GM19468 (cell line): ENCODE data around the gene LARGE1.

Experiments used
- ATAC-seq: cut with Tn5 transposase; IDR thresholded peaks from one replicate; pipeline ENCODE4 v1.9.1; 2021; ENCODE audit warnings: mild to moderate bottlenecking, moderate library complexity, moderate number of reproducible peaks; ENCODE audit not compliant: unreplicated experiment; ENCODE audit errors: extremely low read depth

The LARGE1 gene

DNA sequence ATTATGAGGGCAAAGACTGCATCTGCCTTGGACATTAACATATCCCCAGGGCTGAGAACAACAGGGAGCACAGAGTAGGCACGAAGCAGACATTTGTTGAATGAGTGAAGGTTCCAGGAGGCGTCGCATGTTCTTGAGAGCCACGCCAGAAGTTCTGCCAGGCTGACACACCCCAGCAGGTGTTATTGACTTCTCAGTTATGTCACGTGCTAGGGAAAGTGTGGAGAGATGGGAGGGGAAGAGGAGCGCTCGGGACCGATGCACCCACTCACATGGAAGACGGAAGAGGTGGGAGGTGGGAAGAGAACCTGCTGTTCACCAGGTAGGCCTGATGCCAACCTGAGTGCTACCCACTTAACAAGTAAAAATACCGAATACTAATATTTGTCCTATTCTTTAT lies 232.8 kb downstream of the LARGE1 start:
- no peak for ATAC-seq

- no peak for ATAC-seq
These were observed 236.2 kb downstream of the LARGE1 start for GRCh38 chr22:33684087-33684486.

DNA sequence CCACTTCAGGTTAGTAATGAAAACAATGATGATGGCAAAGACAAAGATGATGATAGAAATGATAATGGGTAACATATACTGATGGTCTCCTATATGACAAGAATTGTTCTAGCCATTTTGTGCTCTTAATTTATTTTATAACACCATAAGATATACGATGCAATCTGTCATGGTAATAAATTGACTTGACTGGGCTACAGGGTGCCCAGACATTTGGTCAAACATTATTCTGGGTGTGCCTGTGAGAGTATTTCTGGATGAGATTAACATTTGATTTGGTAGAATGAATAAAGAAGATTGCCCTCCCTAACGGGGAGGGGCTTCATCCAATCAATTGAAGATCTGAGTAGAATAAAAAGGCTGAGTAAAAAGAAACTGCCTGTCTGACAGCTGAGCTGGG lies 237.3 kb downstream of the LARGE1 start:
- no peak for ATAC-seq

GRCh38 chr22:33680632-33681031 lies 239.6 kb downstream of the LARGE1 start:
- no peak for ATAC-seq

DNA sequence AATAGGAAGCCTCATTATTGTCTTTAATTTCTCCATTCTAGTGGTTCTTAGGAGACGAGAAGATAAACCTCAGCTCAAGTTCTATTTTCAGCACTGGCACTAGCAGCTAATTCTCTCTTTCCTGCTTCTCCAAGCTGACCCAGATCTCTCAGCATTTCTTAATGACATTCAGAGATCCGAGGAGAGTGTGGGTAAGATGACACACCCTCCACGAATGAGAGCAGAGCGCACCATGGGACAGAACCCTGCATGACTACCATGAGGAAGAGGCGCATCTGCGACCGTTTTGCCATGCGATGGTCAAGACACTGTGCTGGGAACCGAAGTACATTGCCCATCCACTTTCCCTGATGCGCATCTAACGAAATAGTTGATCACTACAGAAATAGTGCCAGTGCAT lies 241.8 kb downstream of the LARGE1 start:
- ATAC-seq, result no peak

DNA sequence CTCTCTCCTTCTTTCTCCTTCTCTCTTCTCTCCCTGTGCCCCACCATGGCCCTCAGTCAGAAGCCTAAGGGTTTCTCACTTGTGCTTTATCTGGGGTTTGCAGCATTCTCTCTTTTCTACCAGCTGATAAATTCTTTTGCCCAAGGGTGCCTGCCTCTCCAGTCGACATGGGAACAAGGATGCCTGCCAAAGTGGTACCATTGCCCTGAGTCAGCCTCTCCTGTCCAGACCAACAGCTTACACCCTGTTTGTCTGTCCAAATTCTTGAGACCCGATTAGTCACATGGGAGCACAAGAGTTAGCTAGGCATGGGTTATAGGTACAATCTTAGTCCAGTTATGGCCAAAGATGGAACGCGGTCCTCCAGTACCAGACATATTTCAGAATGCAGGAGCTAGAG lies 242.7 kb downstream of the LARGE1 start:
- no peak for ATAC-seq

DNA sequence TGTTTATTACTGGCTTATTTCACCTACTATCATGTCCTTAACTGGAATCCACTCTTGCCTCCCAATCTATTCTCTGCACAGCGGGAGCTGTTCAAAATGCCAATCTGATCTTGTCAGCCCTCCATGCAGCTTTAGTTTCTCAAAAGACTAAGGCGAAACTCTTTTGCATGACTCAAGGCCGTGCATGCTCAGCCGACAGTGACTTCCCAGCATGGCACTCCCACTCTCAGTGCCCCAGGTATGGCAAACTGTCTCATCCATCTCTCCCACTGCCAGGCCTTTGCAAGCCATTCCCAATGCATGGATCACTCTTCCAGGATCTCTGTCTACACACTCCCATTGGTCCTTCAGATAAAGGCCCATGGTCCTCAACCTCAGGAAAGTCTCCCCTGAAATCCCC lies 245.9 kb downstream of the LARGE1 start:
- no peak for ATAC-seq

GRCh38 chr22:33669746-33670145 lies 250.5 kb downstream of the LARGE1 start:
- no peak for ATAC-seq

DNA sequence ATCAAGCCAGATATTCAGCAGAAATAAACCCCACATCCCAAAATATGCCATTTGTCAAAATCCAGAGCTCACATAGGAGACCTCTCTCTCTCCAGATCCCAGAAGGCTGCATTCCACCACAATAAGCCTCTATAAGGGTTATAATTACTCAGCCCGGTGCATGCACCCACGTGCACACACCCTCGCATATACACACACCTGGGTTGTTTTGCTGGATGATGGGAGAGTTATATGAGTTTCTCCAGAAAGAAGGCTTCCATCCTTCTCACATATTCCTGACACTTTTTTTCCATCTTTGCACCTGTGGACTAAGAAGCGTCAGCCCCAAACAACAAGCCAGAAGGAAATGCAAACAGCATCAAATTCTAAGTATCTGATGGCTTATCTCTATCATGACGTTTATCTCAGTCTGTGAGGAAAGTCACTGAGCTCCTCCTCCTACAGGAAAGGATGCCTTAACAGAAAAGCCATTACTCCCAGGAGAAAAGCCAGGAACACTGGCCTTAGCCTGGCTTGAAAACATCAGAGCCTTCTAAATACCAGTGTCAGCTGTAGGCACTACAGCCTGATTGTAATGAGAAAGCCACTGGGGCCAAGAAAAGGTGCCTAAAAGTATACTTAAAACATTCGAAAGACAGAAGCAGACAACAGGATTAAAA lies 253.2 kb downstream of the LARGE1 start:
- no peak for ATAC-seq

GRCh38 chr22:33666279-33666960 lies 253.9 kb downstream of the LARGE1 start:
- no peak for ATAC-seq

GRCh38 chr22:33659448-33659847 lies 260.8 kb downstream of the LARGE1 start:
- no peak for ATAC-seq

DNA sequence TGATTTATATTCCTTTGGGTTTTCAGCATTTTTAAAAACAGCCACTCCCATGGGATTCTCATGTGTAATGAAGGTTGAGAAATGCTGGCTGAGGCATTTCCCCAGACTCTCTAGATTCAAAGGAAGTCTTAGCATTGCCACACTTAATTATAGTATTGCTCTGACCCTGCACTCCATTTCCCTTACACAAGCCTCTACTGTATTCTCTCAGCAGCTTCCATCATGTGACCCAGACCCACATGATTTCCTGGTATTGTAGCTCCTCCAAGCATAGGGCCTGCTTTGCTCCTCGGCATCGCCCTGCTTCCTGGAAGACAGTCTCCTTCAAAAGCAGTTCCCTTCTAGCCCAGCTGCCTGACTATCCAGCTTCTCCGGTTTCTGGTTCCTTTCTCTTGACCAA lies 261.5 kb downstream of the LARGE1 start:
- no peak for ATAC-seq

DNA sequence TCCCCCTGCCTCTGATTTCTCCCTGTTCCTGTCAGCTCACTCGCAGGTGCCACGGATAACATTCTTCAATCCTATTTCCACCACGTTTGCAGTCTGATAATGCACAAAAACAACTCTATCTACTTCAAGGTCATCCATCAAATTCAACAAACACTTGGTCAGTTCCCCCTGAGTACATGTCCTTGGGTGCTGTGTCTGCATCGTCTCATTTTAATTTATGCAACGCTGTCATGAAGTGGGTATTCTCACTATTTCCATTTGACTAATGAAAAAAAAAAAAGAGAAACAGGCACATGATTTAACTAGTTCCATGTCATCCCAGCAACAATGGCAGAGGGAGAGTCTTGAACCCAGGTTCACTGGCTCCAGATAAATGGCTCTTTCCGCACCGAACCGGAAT lies 262.6 kb downstream of the LARGE1 start:
- no peak for ATAC-seq

DNA sequence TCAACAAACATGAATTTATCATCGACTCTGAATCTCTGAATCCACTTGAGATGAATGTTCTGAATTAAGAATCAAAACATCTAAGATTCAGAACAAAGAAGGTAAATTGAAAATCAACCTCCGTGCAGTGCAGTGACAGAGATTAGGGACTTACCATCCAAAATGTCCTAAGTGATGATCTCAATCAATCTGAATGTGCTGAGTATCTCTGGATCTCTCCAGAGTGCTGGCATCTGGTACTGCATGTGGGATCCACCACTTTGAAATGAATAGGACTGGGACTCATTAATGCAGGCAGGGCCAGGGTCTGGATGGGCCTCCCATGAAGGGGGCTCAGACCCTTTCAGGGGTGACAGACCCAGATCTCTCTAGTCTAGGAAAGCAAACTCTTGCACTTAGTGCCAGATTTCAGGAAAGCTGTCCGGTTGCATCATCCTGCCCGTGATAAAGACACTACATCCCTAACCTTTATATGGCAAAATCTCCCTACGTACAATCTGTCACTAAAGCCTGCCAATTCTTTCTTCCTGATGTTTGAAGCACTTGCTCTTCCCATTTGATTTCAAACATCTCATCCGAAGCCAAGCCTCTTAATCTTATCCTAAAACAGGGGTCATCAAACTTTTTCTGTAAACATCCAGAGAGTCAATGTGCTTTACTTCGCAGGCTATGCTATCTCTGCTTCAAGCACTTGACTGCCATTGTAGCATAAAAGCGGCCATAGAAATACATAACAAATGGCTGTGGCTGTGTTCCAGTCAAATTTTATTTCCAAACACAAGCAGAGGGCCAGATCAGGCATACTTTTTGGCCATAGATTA lies 263.3 kb downstream of the LARGE1 start:
- no peak for ATAC-seq

GRCh38 chr22:33654173-33654895 lies 265.9 kb downstream of the LARGE1 start:
- ATAC-seq, result no peak

- ATAC-seq, result no peak
These were observed 266.7 kb downstream of the LARGE1 start for GRCh38 chr22:33653532-33654063.

- ATAC-seq, result no peak
These were observed 267.7 kb downstream of the LARGE1 start for GRCh38 chr22:33652615-33653014.

GRCh38 chr22:33650244-33650643 lies 270.0 kb downstream of the LARGE1 start:
- no peak for ATAC-seq

- ATAC-seq, result no peak
These were observed 271.8 kb downstream of the LARGE1 start for GRCh38 chr22:33648478-33648877.

DNA sequence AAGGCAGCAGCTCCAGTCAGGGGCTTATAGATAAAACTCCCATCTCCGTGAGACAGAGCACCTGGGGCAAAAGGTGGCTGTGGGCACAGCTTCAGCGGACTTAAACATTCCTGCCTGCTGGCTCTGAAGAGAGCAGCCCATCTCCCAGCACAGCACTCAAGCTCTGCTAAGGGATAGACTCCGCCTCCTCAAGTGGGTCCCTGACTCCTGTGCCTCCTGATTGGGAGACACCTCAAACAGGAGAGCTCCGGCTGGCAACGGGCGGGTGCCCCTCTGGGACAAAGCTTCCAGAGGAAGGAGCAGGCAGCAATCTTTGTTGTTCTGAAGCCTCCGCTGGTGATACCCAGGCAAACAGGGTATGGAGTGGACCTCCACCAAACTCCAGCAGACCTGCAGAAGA lies 279.4 kb downstream of the LARGE1 start:
- no peak for ATAC-seq
